GM23248 (cell line): Measurements from ENCODE around the gene CORO7. TPM values are rescaled to one million over a fixed set of nuclear protein-coding genes. Genes with fewer than 3 reads are reported as not detected.

Source experiments
- DNase-seq: peaks from one replicate; pipeline ENCODE4 v3.0.0-alpha.2; 2015
- H2AFZ ChIP-seq: fragments of 200-600 bp; sonication (generic); 2 replicates; pipeline ENCODE4 v1.6.1; 2016; ENCODE audit warnings: antibody characterized with exemption
- H3F3A ChIP-seq: fragments of 200-600 bp; sonication (generic); 2 replicates; pipeline ENCODE4 v1.6.1; 2016; ENCODE audit warnings: mild to moderate bottlenecking, antibody characterized with exemption, mixed run types; ENCODE audit not compliant: insufficient read depth
- H3K27ac ChIP-seq: fragments of 200-600 bp; sonication (generic); 2 replicates; pipeline ENCODE4 v1.5.1; 2016; ENCODE audit warnings: mild to moderate bottlenecking
- H3K27me3 ChIP-seq: fragments of 200-600 bp; sonication (generic); replicated peaks from 2 replicates; pipeline ENCODE4 v1.6.1; 2016; ENCODE audit warnings: mild to moderate bottlenecking; ENCODE audit not compliant: insufficient read depth
- H3K36me3 ChIP-seq: fragments of 200-600 bp; sonication (generic); 2 replicates; pipeline ENCODE4 v1.6.1; 2016; ENCODE audit warnings: low read depth, mild to moderate bottlenecking
- H3K4me1 ChIP-seq: fragments of 200-600 bp; sonication (generic); 2 replicates; pipeline ENCODE4 v1.6.1; 2016; ENCODE audit warnings: mild to moderate bottlenecking; ENCODE audit not compliant: insufficient read depth
- H3K4me2 ChIP-seq: fragments of 200-600 bp; sonication (generic); one replicate; pipeline ENCODE4 v1.6.1; 2016; ENCODE audit warnings: mild to moderate bottlenecking; ENCODE audit not compliant: unreplicated experiment
- H3K4me3 ChIP-seq: fragments of 200-600 bp; sonication (generic); 2 replicates; pipeline ENCODE4 v1.5.1; 2016; ENCODE audit warnings: mild to moderate bottlenecking
- H3K79me2 ChIP-seq: fragments of 200-600 bp; sonication (generic); 2 replicates; pipeline ENCODE4 v1.6.1; 2016; ENCODE audit warnings: mild to moderate bottlenecking; ENCODE audit not compliant: insufficient read depth
- H3K9ac ChIP-seq: fragments of 200-600 bp; sonication (generic); 2 replicates; pipeline ENCODE4 v1.6.1; 2016; ENCODE audit warnings: mild to moderate bottlenecking
- H3K9me2 ChIP-seq: fragments of 200-600 bp; sonication (generic); 2 replicates; pipeline ENCODE4 v1.6.1; 2016; ENCODE audit warnings: mixed run types, mild to moderate bottlenecking, moderate library complexity; ENCODE audit not compliant: insufficient read depth
- H3K9me3 ChIP-seq: fragments of 200-600 bp; sonication (generic); one replicate; pipeline ENCODE4 v1.6.1; 2017; ENCODE audit warnings: low read depth
- H4K20me1 ChIP-seq: fragments of 200-600 bp; sonication (generic); 2 replicates; pipeline ENCODE4 v1.6.0; 2016; ENCODE audit not compliant: insufficient read depth
- EZH2 ChIP-seq: fragments of 200-600 bp; sonication (generic); IDR thresholded peaks from 2 replicates; pipeline ENCODE4 v1.6.1; 2018; ENCODE audit warnings: antibody characterized with exemption, mild to moderate bottlenecking; ENCODE audit not compliant: insufficient read depth, poor library complexity, severe bottlenecking
- EZH2phosphoT487 ChIP-seq: fragments of 200-600 bp; sonication (generic); IDR thresholded peaks from 2 replicates; pipeline ENCODE4 v1.6.1; 2018; ENCODE audit warnings: antibody characterized with exemption, moderate library complexity, mild to moderate bottlenecking, low read depth; ENCODE audit not compliant: insufficient read depth
- WGBS, 2 experiments: methylation state at CpG; one replicate each; pipeline ENCODE4 v1.1.6; 2015 to 2017; ENCODE audit warnings: low lambda C conversion rate in 2 of 2, low coverage in 1 of 2; ENCODE audit errors: missing lambda C conversion rate in 2 of 2; 5-methylcytosine and 5-hydroxymethylcytosine counted together
- in situ Hi-C: fragments of 300-500 bp; cut with MboI; formaldehyde crosslinking; loops from 2 replicates; pipeline ENCODE4 v1.15.0; 2020
- polyA plus RNA-seq: library from polyadenylated mRNA; unstranded; fragments of >200 nt; fragmentation: Nextera tagmentation; extraction: Ambion mirVana; gene quantifications from 2 replicates; pipeline ENCODE4 v1.2.1, GENCODE V29; 2016
- total RNA-seq: library from RNA; depleted of rRNA; stranded (reverse); fragments of >200 nt; shearing (Covaris generic); gene quantifications from 2 replicates; pipeline ENCODE4 v1.2.3, GENCODE V29; 2014

The CORO7 gene
- total and polyA plus RNA-seq, 2 experiments from 2014 or later = 7.3 to 13.2 TPM

DNA sequence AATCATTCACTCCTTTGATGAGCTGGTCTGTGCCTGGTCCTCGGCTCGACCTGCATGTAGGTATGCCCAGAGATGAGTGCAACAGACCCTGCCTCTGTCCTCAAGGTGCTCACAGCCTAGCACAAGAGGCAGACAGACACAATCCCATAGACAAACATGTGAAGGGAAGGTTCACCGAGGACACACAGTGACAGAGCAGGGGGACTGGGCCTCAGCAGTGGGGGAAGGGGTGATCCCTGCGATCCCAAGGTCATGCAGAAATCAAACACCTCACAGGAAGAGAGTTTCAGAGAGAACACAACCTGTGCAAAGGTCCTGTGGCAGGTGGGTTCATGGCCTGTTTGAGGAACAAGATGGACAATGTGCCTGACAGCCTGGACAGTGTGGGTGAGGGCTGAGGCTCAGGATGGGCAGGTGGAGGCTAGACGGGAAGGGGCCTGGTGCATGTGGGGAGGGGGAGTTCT is 49.0 kb downstream of the CORO7 start:
- no peak overlapping the region for H3K4me3 ChIP-seq
- WGBS, 2 experiments = 88 to 90% methylated on average over 5 of the region's 5 CpGs
- TF ChIP-seq EZH2 (no peak), EZH2phosphoT487 (no peak)
- no peak overlapping the region for H3K9ac ChIP-seq
- no peaks in the 10 kb centered on the region for H3K9me3 ChIP-seq
- H3K27me3 ChIP-seq = no peaks in the 10 kb centered on the region
- no peaks in the 10 kb centered on the region for H3K36me3 ChIP-seq
- no peaks in the 10 kb centered on the region for H4K20me1 ChIP-seq
- H3K4me2 ChIP-seq = no peak overlapping the region
- peaks cover 21% of the 10 kb centered on the region for H3K4me1 ChIP-seq
- H3F3A ChIP-seq = peaks cover 19% of the 10 kb centered on the region
- H3K9me2 ChIP-seq = no peaks in the 10 kb centered on the region
- in situ Hi-C loops = no loop called here
- H3K27ac ChIP-seq = no peak overlapping the region
- H3K79me2 ChIP-seq = peaks cover 7% of the 10 kb centered on the region
- no peak for DNase-seq
- no peak overlapping the region for H2AFZ ChIP-seq

DNA sequence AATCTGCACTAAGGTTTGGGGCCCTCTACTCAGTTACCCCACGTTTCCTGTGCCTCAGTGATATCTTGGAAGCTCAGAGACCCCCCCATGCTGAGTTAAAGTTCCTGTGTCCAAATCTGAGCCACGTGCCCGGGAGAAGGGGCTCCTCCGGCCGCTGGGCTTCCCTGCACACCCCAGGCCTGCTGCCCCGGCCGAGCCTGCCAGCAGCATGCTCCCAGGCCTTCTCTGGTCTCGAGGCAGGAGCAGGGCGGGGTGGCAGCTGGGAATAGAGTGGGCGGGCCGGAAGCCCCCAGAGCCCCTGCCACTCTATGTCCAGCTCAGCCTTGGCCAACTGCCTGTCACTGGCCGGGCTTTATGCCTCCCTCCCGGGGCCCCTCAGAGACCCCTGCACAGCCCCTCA is 50.4 kb downstream of the CORO7 start:
- Histone ChIP-seq H4K20me1 (no peaks in the 10 kb centered on the region), H3K9me2 (no peaks in the 10 kb centered on the region), H3K4me3 (no peak overlapping the region), H3K4me2 (no peak overlapping the region), H3K4me1 (peaks cover 16% of the 10 kb centered on the region), H3K27ac (no peak overlapping the region), H3K79me2 (no peaks in the 10 kb centered on the region), H3K9ac (no peak overlapping the region), H3K9me3 (no peaks in the 10 kb centered on the region), H3F3A (0 out of 2 replicates have a peak, but pooled peaks cover 12% of the 10 kb centered on the region), H3K27me3 (no peaks in the 10 kb centered on the region), H2AFZ (no peak overlapping the region), H3K36me3 (no peaks in the 10 kb centered on the region)
- no peak for TF ChIP-seq EZH2phosphoT487
- DNase-seq = no peak
- WGBS, 2 experiments = 90 to 94% methylated on average over 9 to 13 of the region's 13 CpGs
- in situ Hi-C loops = no loop called here

DNA sequence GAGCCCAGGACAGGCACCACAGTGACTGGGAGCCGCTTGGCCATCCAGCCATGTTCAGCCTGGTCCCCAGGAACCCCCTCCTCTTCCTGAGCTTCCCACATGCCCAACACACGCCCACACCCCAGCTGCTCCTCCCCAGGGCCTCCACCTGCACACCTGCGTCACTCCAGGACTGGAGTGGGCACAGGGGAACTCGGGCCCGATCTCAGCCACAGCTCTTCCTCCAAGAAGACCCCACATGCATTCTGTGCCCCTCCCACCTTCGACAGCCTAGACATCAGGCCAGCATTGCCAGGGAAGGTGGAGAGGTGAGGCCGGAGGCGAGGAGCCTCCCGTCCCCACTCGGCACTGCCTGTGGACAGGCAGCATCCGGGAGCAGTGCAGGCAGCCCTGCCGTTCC is 50.8 kb downstream of the CORO7 start:
- Histone ChIP-seq H3K4me1 (peaks cover 13% of the 10 kb centered on the region), H3K9me3 (no peaks in the 10 kb centered on the region), H3K36me3 (no peaks in the 10 kb centered on the region), H3K27me3 (no peaks in the 10 kb centered on the region), H3K27ac (no peak overlapping the region), H3K9ac (no peak overlapping the region), H3K9me2 (no peaks in the 10 kb centered on the region), H3K4me3 (no peak overlapping the region), H4K20me1 (no peaks in the 10 kb centered on the region), H2AFZ (no peak overlapping the region), H3F3A (0 out of 2 replicates have a peak, but pooled peaks cover 10% of the 10 kb centered on the region), H3K79me2 (no peaks in the 10 kb centered on the region), H3K4me2 (no peak overlapping the region)
- in situ Hi-C loops = no loop called here
- TF ChIP-seq EZH2phosphoT487 (no peak), EZH2 (no peak)
- 93 to 94% methylated on average over 11 of the region's 12 CpGs for WGBS, 2 experiments
- no peak for DNase-seq

DNA sequence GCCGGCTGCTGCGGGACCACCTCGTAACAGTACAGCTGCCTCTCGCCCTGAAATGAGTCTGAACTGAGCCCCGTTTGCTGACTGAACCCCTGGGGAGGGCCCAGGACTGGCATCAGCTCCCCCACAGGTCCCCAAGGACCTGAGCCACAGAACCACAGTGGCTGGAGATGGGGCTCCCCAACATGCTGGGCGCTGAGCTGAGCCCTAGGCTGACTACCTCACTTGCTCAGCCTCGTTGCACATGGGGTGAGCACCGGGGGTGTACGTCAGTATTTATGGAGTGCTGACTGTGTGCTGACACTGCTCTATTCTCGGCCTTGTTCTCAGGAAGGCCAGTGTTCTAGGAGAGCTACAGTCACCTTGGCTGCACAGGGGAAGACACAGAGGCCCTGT is 51.4 kb downstream of the CORO7 start:
- Histone ChIP-seq H4K20me1 (no peaks in the 10 kb centered on the region), H3K79me2 (no peaks in the 10 kb centered on the region), H3K27ac (no peak overlapping the region), H3F3A (0 out of 2 replicates have a peak, but pooled peaks cover 9% of the 10 kb centered on the region), H3K4me3 (no peak overlapping the region), H3K4me2 (no peak overlapping the region), H3K9me3 (no peaks in the 10 kb centered on the region), H3K9ac (no peak overlapping the region), H3K36me3 (no peaks in the 10 kb centered on the region), H3K4me1 (peaks cover 10% of the 10 kb centered on the region), H3K27me3 (no peaks in the 10 kb centered on the region), H2AFZ (no peak overlapping the region), H3K9me2 (no peaks in the 10 kb centered on the region)
- DNase-seq = no peak
- WGBS, 2 experiments = 93 to 95% methylated on average over 8 to 10 of the region's 10 CpGs
- no peak for TF ChIP-seq EZH2phosphoT487
- in situ Hi-C loops = no loop called here
